GM19099 (cell line): Measurements from ENCODE around the gene RAB11FIP3.

Experiments
- POLR2A ChIP-seq: IDR thresholded peaks from 3 replicates; pipeline ENCODE4 v1.6.1; 2011; ENCODE audit warnings: low read depth; ENCODE audit not compliant: insufficient read length; ENCODE audit errors: extremely low read depth

The RAB11FIP3 gene

GRCh38 chr16:405548-406506 lies 19.6 kb upstream of the RAB11FIP3 start:
- no peak for TF ChIP-seq POLR2A

GRCh38 chr16:407253-407652 lies 18.2 kb upstream of the RAB11FIP3 start:
- TF ChIP-seq POLR2A: no peak

- TF ChIP-seq POLR2A: no peak
Measured at GRCh38 chr16:410516-411178, 14.8 kb upstream of the RAB11FIP3 start.

- no peak for TF ChIP-seq POLR2A
Measured at GRCh38 chr16:411576-412265, 13.7 kb upstream of the RAB11FIP3 start.

GRCh38 chr16:414395-415169 lies 10.9 kb upstream of the RAB11FIP3 start:
- TF ChIP-seq POLR2A: no peak

GRCh38 chr16:424033-424622 lies 1.3 kb upstream of the RAB11FIP3 start:
- no peak for TF ChIP-seq POLR2A

- TF ChIP-seq POLR2A: no peak
Measured at GRCh38 chr16:424623-425081, 797 bp upstream of the RAB11FIP3 start.

GRCh38 chr16:425740-426114 lies 278 bp downstream of the RAB11FIP3 start:
- no peak for TF ChIP-seq POLR2A

- TF ChIP-seq POLR2A: no peak
Measured at GRCh38 chr16:426115-426905, 861 bp downstream of the RAB11FIP3 start.

GRCh38 chr16:426906-427249 lies 1.4 kb downstream of the RAB11FIP3 start:
- no peak for TF ChIP-seq POLR2A

- TF ChIP-seq POLR2A: no peak
Measured at GRCh38 chr16:427250-427649, 1.8 kb downstream of the RAB11FIP3 start.

GRCh38 chr16:430904-431303 lies 5.5 kb downstream of the RAB11FIP3 start:
- TF ChIP-seq POLR2A: no peak

GRCh38 chr16:440627-441026 lies 15.2 kb downstream of the RAB11FIP3 start:
- no peak for TF ChIP-seq POLR2A

- TF ChIP-seq POLR2A: no peak
Measured at GRCh38 chr16:441447-441846, 16.0 kb downstream of the RAB11FIP3 start.
